CD4-positive, CD25-positive, alpha-beta regulatory T cell (primary cell): Measurements from ENCODE around the gene MORN5. TPM values are rescaled to one million over a fixed set of nuclear protein-coding genes. Genes with fewer than 3 reads are reported as not detected.
A peak's percentile ranks its signal among the peaks of the same experiment; 100 is the strongest.

Experiments
- ATAC-seq, 2 donors: fragments of 150-1000 bp; cut with Tn5 transposase; one replicate each; pipeline ENCODE4 v1.10.0; 2021; ENCODE audit warnings: low read depth in 2 of 2, moderate number of reproducible peaks in 2 of 2, moderate library complexity in 1 of 2
- DNase-seq, 3 donors: peaks; one replicate each; pipeline versions ENCODE4 v3.0.0 to v3.0.0-alpha.2; 2012 to 2022; ENCODE audit warnings: mixed read lengths in 1 of 3
- H3K27ac ChIP-seq: one replicate; pipeline ENCODE4 v1.7.0; 2013; ENCODE audit warnings: mild to moderate bottlenecking, low read length; ENCODE audit not compliant: insufficient read depth, poor library complexity, severe bottlenecking
- H3K27me3 ChIP-seq: one replicate; pipeline ENCODE4 v1.7.0; 2013; ENCODE audit warnings: low read length; ENCODE audit not compliant: control insufficient read depth, insufficient read depth
- H3K36me3 ChIP-seq: one replicate; pipeline ENCODE4 v1.7.0; 2013; ENCODE audit warnings: mild to moderate bottlenecking, low read length, moderate library complexity; ENCODE audit not compliant: control insufficient read depth, insufficient read depth
- H3K4me1 ChIP-seq: 2 replicates; pipeline ENCODE4 v1.7.0; 2013; ENCODE audit warnings: mild to moderate bottlenecking, low read length; ENCODE audit not compliant: insufficient read depth, control insufficient read depth, poor library complexity, severe bottlenecking
- H3K4me3 ChIP-seq: one replicate; pipeline ENCODE4 v1.7.0; 2013; ENCODE audit warnings: low read depth, mild to moderate bottlenecking, low read length, moderate library complexity
- H3K9me3 ChIP-seq, 2 experiments: 1 replicate in 1 of 2; 2 replicates in 1 of 2; pipeline ENCODE4 v1.7.0; 2013; ENCODE audit warnings: low read length in 2 of 2, mild to moderate bottlenecking in 1 of 2, moderate library complexity in 1 of 2; ENCODE audit not compliant: control insufficient read depth in 2 of 2
- H3K27ac Mint-ChIP-seq, 3 donors: one replicate each; pipeline ENCODE4 v1.8.0; 2020 to 2022; ENCODE audit warnings: mild to moderate bottlenecking in 3 of 3, mixed read lengths in 3 of 3, moderate library complexity in 2 of 3
- H3K27me3 Mint-ChIP-seq: one replicate; pipeline ENCODE4 v1.8.0; 2022; ENCODE audit warnings: mild to moderate bottlenecking, mixed read lengths
- H3K36me3 Mint-ChIP-seq: one replicate; pipeline ENCODE4 v1.8.0; 2020; ENCODE audit warnings: mixed read lengths
- H3K4me1 Mint-ChIP-seq, 4 donors: one replicate each; pipeline ENCODE4 v1.8.0; 2020 to 2022; ENCODE audit warnings: mixed read lengths in 4 of 4, mild to moderate bottlenecking in 1 of 4
- H3K4me3 Mint-ChIP-seq, 4 donors: one replicate each; pipeline ENCODE4 v1.8.0; 2020 to 2022; ENCODE audit warnings: mild to moderate bottlenecking in 4 of 4, mixed read lengths in 4 of 4, moderate library complexity in 3 of 4
- H3K9me3 Mint-ChIP-seq, 7 donors: one replicate each; pipeline ENCODE4 v1.8.0; 2020 to 2022; ENCODE audit warnings: mixed read lengths in 7 of 7, mild to moderate bottlenecking in 3 of 7, moderate library complexity in 2 of 7
- polyA plus RNA-seq, 4 donors: library from polyadenylated mRNA; unstranded; fragments of 300-500 nt; fragmentation: Illumina TruSeq; gene quantifications; one replicate each; pipeline ENCODE4 v1.2.3, GENCODE V29; 2021
- total RNA-seq: library from RNA; stranded (reverse); gene quantifications from one replicate; pipeline ENCODE4 v1.2.3, GENCODE V29; 2022

The MORN5 gene
- total and polyA plus RNA-seq, 5 donors from 2014 or later: not detected

- H3K36me3 ChIP-seq: no peaks in the 10 kb centered on the region
- no peak for DNase-seq
- peaks cover 27% of the 10 kb centered on the region for H3K4me1 ChIP-seq
- Mint-ChIP-seq H3K4me3 (no peak overlapping the region), H3K27me3 (peaks cover 91% of the 10 kb centered on the region), H3K9me3 (peaks cover 0 to 6% (median 0%) of the 10 kb centered on the region in 7 donors), H3K27ac (no peak overlapping the region), H3K36me3 (peaks cover 4% of the 10 kb centered on the region), H3K4me1 (peaks cover 0 to 34% (median 7%) of the 10 kb centered on the region in 4 donors)
- H3K4me3 ChIP-seq: no peak overlapping the region
- H3K9me3 ChIP-seq: no peaks in the 10 kb centered on the region
- ATAC-seq: no peak
- peaks cover 50% of the 10 kb centered on the region for H3K27me3 ChIP-seq
- no peak overlapping the region for H3K27ac ChIP-seq
Measured at GRCh38 chr9:122215663-122216062, 56.0 kb downstream of the MORN5 start.

GRCh38 chr9:122216138-122216797, 56.6 kb downstream of the MORN5 start:
- H3K4me3 ChIP-seq: no peak overlapping the region
- H3K27me3 ChIP-seq: peaks cover 53% of the 10 kb centered on the region
- no peak for DNase-seq
- peaks cover 0 to 6% (median 0%) of the 10 kb centered on the region in 7 donors for H3K9me3 Mint-ChIP-seq
- peaks cover 30% of the 10 kb centered on the region for H3K4me1 ChIP-seq
- H3K27ac Mint-ChIP-seq: no peak overlapping the region
- peaks cover 0 to 35% (median 7%) of the 10 kb centered on the region in 4 donors for H3K4me1 Mint-ChIP-seq
- H3K27ac ChIP-seq: no peak overlapping the region
- ATAC-seq: no peak
- H3K36me3 ChIP-seq: no peaks in the 10 kb centered on the region
- no peaks in the 10 kb centered on the region for H3K9me3 ChIP-seq
- peaks cover 4% of the 10 kb centered on the region for H3K36me3 Mint-ChIP-seq
- peaks cover 90% of the 10 kb centered on the region for H3K27me3 Mint-ChIP-seq
- H3K4me3 Mint-ChIP-seq: no peak overlapping the region

GRCh38 chr9:122216798-122217418, 57.2 kb downstream of the MORN5 start:
- Mint-ChIP-seq H3K27me3 (peaks cover 90% of the 10 kb centered on the region), H3K4me3 (no peak overlapping the region), H3K9me3 (peaks cover 0 to 8% (median 0%) of the 10 kb centered on the region in 7 donors), H3K36me3 (peaks cover 4% of the 10 kb centered on the region), H3K27ac (no peak overlapping the region), H3K4me1 (peaks cover 0 to 35% (median 7%) of the 10 kb centered on the region in 4 donors)
- Histone ChIP-seq H3K4me1 (peaks cover 32% of the 10 kb centered on the region), H3K36me3 (no peaks in the 10 kb centered on the region), H3K4me3 (no peak overlapping the region), H3K27me3 (peaks cover 47% of the 10 kb centered on the region), H3K9me3 (no peaks in the 10 kb centered on the region), H3K27ac (no peak overlapping the region)
- ATAC-seq (no peak), DNase-seq (no peak)

DNA sequence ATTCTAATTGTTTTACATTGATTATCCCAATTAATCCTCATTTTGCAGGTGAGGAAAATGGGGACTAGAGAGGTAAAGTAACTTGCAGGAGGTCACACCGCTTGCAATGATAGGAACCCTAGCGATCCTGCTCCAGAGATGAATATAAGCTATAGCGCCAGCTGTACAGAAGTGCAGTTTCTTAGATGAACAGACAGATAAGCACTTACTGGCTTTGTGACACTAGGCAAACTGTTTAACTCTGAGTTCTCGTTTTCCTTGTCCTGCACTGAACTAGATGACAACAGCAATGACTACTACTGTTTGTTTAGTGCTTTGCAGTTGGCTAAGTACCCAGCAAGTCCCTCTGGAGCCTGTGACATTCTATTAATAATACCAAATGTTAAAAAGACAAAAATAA, 57.9 kb downstream of the MORN5 start:
- H3K36me3 ChIP-seq: no peaks in the 10 kb centered on the region
- peaks cover 32% of the 10 kb centered on the region for H3K4me1 ChIP-seq
- no peak overlapping the region for H3K27ac ChIP-seq
- H3K4me3 ChIP-seq: no peak overlapping the region
- Mint-ChIP-seq H3K4me3 (peak overlapping the region in 1 of 4 donors; percentile 34), H3K4me1 (peaks cover 0 to 38% (median 7%) of the 10 kb centered on the region in 4 donors), H3K36me3 (peaks cover 4% of the 10 kb centered on the region), H3K9me3 (peaks cover 0 to 8% (median 0%) of the 10 kb centered on the region in 7 donors), H3K27me3 (peaks cover 91% of the 10 kb centered on the region), H3K27ac (no peak overlapping the region)
- H3K9me3 ChIP-seq: no peaks in the 10 kb centered on the region
- ATAC-seq: no peak
- DNase-seq: no peak
- peaks cover 42% of the 10 kb centered on the region for H3K27me3 ChIP-seq

DNA sequence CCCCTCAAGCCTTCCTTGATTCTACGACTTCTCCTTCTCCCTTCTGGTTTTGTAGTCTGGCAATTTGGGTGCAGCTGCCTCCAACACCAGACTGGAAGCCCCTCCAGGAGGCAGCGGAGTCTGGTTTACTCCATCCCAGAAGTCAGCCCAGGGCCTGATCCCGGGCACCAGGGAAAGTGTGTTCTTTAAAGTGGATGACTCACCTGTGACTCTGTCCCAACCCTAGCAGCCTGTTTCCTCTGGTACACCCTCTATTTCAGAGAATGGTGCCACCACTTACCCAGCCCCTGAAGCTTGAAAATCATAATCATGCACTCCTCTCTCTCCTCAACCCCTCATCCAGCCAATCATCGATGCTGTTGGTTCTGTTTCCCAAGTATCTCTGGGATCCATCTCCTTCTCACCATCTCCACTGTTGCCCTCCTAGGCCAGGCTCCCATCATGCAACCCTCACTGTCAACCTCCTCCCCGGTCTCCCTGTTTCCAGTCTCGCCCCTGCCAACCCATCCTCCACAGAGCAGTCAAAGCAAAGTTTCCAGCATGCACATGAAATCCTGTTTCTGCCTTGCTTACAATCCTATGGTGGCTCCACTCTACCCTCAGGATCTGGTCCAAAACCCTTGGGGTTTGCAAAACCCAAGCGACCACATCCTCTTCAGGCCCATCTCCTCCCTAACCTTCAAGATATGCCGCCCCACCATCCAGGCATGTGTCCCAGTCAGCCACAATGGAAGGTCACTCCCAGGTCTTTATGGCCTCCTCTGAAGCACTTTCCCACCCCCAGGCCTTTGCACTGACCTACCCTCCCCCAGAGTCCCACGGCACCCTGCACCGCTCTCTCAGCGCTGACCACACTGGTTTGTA, 58.6 kb downstream of the MORN5 start:
- Histone ChIP-seq H3K4me1 (peaks cover 29% of the 10 kb centered on the region), H3K36me3 (no peaks in the 10 kb centered on the region), H3K9me3 (no peaks in the 10 kb centered on the region), H3K4me3 (no peak overlapping the region), H3K27me3 (peaks cover 40% of the 10 kb centered on the region), H3K27ac (no peak overlapping the region)
- Mint-ChIP-seq H3K27ac (no peak overlapping the region), H3K27me3 (peaks cover 91% of the 10 kb centered on the region), H3K4me1 (peaks cover 0 to 38% (median 5%) of the 10 kb centered on the region in 4 donors), H3K4me3 (peak overlapping the region in 3 of 4 donors; percentile 18 to 52 (median 30)), H3K9me3 (peaks cover 0 to 3% (median 0%) of the 10 kb centered on the region in 7 donors), H3K36me3 (peaks cover 4% of the 10 kb centered on the region)
- ATAC-seq (no peak), DNase-seq (no peak)

DNA sequence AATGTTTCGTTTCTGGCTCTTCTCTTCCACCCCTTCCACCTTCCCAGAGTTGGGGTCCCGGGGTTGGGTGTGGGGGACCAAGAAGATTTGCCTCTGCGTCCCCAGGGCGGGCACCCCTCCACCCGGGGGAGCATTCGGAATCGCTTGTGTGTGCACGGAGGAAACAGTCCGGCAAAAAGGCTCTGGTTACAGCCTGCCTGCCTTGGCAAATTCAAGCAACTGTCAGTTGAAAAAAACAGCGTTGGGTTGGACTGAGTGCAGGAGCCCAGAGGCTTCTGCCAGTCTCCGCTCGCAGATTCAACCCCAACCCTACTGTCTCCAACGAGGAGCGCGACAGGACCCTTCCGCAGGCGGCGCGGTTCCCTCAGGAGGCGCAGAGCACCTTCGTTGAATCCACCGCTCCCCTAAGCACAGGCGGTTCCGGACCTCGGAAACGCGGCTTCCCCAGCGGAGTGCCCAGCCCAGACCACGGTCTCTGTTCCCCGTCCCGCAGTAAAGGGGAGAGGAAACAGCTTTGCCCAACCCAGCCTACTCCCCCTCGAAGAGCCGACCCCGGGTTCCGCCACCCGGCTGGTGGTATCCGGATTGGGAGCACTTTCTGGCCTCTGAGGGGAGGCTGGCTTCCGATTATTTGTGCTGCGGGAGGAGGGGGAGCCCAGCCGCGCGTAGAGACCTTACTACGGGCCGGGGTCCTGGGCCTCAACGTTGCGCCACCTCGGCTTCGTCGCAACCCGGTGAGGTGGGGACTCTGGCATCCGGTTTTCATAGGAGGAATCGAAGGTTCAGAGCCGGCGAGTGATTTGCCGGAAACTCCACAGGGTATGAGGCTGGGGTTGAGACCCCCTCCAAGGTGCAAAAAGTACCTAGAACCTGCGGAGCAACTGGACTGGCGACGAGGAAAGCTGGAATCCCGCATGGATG, 59.5 kb downstream of the MORN5 start:
- peaks cover 0 to 5% (median 0%) of the 10 kb centered on the region in 7 donors for H3K9me3 Mint-ChIP-seq
- DNase-seq (no peak), ATAC-seq (no peak)
- H3K4me1 Mint-ChIP-seq: peaks cover 0 to 37% (median 5%) of the 10 kb centered on the region in 4 donors
- peak overlapping the region in 1 of 3 donors; percentile 58 for H3K27ac Mint-ChIP-seq
- peak overlapping the region in 3 of 4 donors; percentile 52 to 65 (median 57) for H3K4me3 Mint-ChIP-seq
- Histone ChIP-seq H3K4me1 (peaks cover 20% of the 10 kb centered on the region), H3K27me3 (peaks cover 40% of the 10 kb centered on the region), H3K4me3 (no peak overlapping the region), H3K9me3 (no peaks in the 10 kb centered on the region), H3K36me3 (no peaks in the 10 kb centered on the region), H3K27ac (no peak overlapping the region)
- peaks cover 95% of the 10 kb centered on the region for H3K27me3 Mint-ChIP-seq
- H3K36me3 Mint-ChIP-seq: peaks cover 5% of the 10 kb centered on the region
